ENCODE measurements around the gene PLCB4.

The PLCB4 gene

DNA sequence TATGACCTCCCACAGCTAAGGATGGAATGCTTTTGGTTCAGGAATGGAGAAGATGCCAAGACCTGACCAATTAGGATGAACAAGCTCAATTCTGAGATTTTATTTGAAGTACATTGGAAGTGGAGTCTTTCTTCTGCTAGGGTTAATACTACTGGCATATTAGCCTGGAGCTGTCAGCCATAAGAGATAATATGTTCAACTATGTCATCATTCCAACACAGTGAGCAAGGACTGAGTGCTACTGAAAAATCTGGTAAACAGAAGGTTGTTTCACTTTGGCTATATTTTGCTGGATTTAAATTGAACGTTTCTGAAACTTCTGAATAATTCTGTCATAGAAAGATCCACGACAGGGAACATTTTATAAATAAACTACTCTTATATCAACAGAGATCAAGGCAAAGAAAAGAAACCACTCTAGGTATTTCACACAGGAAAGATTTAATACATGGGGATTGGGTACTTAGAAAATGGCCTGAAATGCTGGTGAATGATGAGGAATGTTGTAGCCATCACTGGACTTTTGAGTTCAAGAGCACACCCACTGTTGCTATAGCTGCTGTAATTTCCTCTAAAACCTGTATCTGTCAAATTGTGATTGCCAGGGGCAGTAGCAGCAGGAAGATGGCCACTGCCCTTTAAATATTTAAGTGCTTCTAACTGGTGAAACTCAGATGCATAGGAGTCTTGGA lies 200.5 kb downstream of the PLCB4 start:
- H3K4me3 ChIP-seq (ENCODE audit: low read length): no peak overlapping the region
- no peak for TF ChIP-seq ZNF274 (IDR thresholded peaks at IDR 0.05; ENCODE audit: low read depth, low read length)

DNA sequence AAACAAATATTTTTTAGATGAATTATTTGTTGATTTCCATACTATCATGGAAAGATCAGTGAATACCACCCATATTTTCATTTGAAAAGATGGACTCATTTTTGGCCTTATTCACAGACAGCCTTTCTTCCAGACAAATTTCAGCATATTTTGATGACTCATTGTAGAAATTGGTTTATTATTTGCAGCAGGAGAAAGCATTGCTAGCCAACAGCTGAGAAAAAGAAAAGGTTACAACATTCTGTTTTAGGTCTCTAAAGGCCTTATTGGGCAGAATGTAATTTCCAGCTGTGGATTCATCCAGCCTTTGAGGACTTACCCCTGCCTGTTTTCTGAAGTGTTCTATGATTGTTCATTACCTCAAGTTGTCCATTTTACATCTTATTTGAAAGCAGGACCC lies 201.9 kb downstream of the PLCB4 start:
- TF ChIP-seq ZNF274 (IDR thresholded peaks at IDR 0.05; ENCODE audit: low read depth, low read length): no peak
- no peak overlapping the region for H3K4me3 ChIP-seq (ENCODE audit: low read length)

GRCh38 chr20:9276966-9277468 lies 208.1 kb downstream of the PLCB4 start:
- TF ChIP-seq ZNF274 (IDR thresholded peaks at IDR 0.05; ENCODE audit: low read depth, low read length): no peak
- H3K4me3 ChIP-seq (ENCODE audit: low read length): no peak overlapping the region

DNA sequence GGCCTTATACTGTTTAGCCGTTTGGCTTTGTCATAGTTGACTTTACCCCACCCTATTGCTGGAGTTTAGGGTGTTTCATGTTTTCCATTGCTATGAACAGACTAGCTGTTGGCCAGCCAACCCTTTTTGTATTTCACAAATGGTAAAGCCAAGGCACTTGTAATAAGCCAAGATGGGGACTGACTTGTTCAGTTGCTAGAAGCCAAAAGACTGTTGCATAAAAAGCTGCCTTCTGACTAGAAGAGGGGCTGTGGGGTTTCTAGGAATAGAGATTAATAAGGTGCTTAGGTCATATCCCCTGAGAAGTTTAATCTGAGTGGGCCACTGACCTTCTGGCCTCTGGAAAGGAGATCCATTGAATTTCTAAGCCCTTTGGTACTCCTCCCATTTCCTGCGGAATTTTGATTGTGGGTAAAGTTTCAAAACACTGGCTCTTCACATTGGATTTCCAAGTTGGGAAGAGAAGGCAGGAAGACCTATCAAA lies 211.1 kb downstream of the PLCB4 start:
- TF ChIP-seq ZNF274 (IDR thresholded peaks at IDR 0.05; ENCODE audit: low read depth, low read length): no peak
- H3K4me3 ChIP-seq (ENCODE audit: low read length): no peak overlapping the region

GRCh38 chr20:9280666-9281065 lies 211.8 kb downstream of the PLCB4 start:
- no peak for TF ChIP-seq ZNF274 (IDR thresholded peaks at IDR 0.05; ENCODE audit: low read depth, low read length)

GRCh38 chr20:9281803-9282202 lies 212.9 kb downstream of the PLCB4 start:
- no peak overlapping the region for H3K4me3 ChIP-seq (ENCODE audit: low read length)
- TF ChIP-seq ZNF274 (IDR thresholded peaks at IDR 0.05; ENCODE audit: low read depth, low read length): no peak

More at GRCh38 chr20:9280666-9281065, 211.8 kb downstream of the PLCB4 start:
- H3K4me3 ChIP-seq (ENCODE audit: low read length): no peak overlapping the region

- no peak overlapping the region for H3K4me3 ChIP-seq (ENCODE audit: low read length)
- TF ChIP-seq ZNF274 (IDR thresholded peaks at IDR 0.05; ENCODE audit: low read depth, low read length): no peak
These were observed 216.7 kb downstream of the PLCB4 start for GRCh38 chr20:9285617-9286016.

DNA sequence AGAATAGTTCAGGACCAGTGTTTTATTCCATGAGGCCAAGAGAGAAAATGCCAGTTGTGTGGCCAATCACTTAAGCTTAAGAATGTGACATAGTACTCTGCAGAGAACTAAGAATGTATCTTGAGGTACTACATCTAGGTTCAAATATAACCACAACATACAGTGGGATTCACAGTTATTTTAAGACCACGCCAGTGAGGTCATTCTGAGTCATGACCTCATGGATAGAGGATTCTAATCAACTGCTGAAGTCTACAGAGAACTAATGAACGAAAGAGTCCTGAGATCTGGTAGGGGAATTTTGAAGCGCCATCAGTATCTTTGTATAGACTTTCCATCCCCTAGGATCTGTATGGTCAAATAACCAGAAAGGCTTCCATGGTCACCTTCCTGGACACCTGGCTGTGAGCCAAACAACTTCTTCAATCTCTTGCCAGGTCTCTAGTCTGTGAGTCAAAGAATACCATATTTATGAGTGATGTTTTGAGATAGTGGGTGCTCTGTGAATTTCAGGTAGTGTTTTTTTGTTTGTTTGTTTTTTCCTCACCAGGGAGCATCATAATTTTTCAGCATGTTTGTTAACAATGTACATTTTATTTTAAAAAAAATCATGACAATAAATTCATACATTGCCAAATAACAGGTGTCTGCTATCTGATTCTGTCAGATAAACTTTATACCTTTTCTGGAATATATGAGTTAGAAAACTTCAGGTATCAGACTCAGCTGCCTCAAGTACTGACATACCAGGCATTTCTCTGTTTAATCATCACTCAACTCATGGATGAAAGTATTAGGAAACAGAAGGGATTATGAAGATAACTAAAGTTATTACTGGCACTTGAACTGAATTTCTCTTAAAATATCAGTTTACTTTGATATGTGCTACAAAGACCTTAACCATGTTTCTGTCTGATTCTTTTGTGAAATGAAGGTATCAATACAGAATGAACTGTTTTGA lies 217.9 kb downstream of the PLCB4 start:
- H3K4me3 ChIP-seq (ENCODE audit: low read length): no peak overlapping the region
- no peak for TF ChIP-seq ZNF274 (IDR thresholded peaks at IDR 0.05; ENCODE audit: low read depth, low read length)

DNA sequence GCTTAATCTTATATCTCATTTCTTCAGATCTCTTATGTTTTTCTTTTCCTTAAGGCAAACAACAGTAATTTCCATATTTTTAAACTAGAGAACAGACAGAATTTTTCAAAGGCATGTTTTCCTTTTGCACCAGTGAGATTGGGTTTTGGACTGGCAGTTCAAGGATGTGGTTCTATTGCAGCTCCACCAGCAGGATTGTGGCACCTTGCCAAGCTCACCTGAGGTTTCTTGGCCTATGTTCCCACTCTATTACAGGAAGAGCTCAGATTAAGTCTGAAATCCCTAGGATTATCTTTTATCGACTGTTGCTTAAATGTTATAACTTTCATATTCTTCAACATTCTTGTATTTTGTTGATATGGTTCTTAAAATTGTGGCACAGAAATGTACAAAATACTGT lies 218.9 kb downstream of the PLCB4 start:
- no peak overlapping the region for H3K4me3 ChIP-seq (ENCODE audit: low read length)
- TF ChIP-seq ZNF274 (IDR thresholded peaks at IDR 0.05; ENCODE audit: low read depth, low read length): no peak

GRCh38 chr20:9290331-9290730 lies 221.4 kb downstream of the PLCB4 start:
- TF ChIP-seq ZNF274 (IDR thresholded peaks at IDR 0.05; ENCODE audit: low read depth, low read length): no peak
- no peak overlapping the region for H3K4me3 ChIP-seq (ENCODE audit: low read length)

GRCh38 chr20:9293145-9293544 lies 224.3 kb downstream of the PLCB4 start:
- no peak for TF ChIP-seq ZNF274 (IDR thresholded peaks at IDR 0.05; ENCODE audit: low read depth, low read length)

DNA sequence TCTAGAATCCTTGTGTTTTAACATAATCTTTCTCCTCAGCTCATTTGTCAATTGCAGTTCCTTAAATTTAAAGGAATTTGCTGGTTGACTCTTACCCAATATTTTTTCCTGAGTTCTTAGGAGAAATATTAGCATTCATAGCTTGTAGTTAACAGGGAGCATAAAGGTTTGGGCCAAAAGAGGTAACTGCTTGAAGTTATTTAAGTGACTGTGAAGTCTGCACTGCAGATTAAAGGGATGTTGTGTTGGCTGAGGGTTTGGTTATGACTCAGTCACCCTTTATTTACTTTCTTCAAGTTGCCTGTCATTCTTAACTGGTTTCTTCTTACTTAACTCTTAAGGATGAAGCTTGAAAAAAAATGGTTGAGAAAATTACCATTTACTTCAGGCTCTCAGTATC lies 225.2 kb downstream of the PLCB4 start:
- H3K4me3 ChIP-seq (ENCODE audit: low read length): no peak overlapping the region
- no peak for TF ChIP-seq ZNF274 (IDR thresholded peaks at IDR 0.05; ENCODE audit: low read depth, low read length)

More at GRCh38 chr20:9293145-9293544, 224.3 kb downstream of the PLCB4 start:
- no peak overlapping the region for H3K4me3 ChIP-seq (ENCODE audit: low read length)

GRCh38 chr20:9298906-9299305 lies 230.0 kb downstream of the PLCB4 start:
- H3K4me3 ChIP-seq (ENCODE audit: low read length): no peak overlapping the region
- TF ChIP-seq ZNF274 (IDR thresholded peaks at IDR 0.05; ENCODE audit: low read depth, low read length): no peak

- no peak overlapping the region for H3K4me3 ChIP-seq (ENCODE audit: low read length)
- TF ChIP-seq ZNF274 (IDR thresholded peaks at IDR 0.05; ENCODE audit: low read depth, low read length): no peak
These were observed 231.2 kb downstream of the PLCB4 start for GRCh38 chr20:9300080-9300479.

Data from GM08714 (cell line).